Right renal pelvis (tissue), 4 donors: ENCODE measurements around the gene SRRM4. TPM values are rescaled to one million over a fixed set of nuclear protein-coding genes. Genes with fewer than 3 reads are reported as not detected.
A peak's percentile ranks its signal among the peaks of the same experiment; 100 is the strongest.

Source experiments
- DNase-seq, 4 donors: peaks; one replicate each; pipeline ENCODE4 v3.0.0-alpha.2; 2013; ENCODE audit warnings: low read depth in 4 of 4, low spot score in 3 of 4, missing footprints in 1 of 4
- polyA plus RNA-seq, 4 donors: library from polyadenylated mRNA; unstranded; fragments of 120-200 nt; gene quantifications; one replicate each; pipeline ENCODE4 v1.2.1, GENCODE V29; 2013; ENCODE audit not compliant: insufficient read length in 4 of 4

The SRRM4 gene
- polyA plus RNA-seq: under 1 TPM in 3 of 4 donors, not detected in 1; 0.03 to 0.17 (median 0.10) TPM

GRCh38 chr12:118981285-118982211 lies at the start of gene SRRM4:
SRRM4 (plus strand) TSS chr12:118981541; CDS start chr12:118981883, 342 bp downstream.
- DNase-seq: peak in 3 of 4 donors; percentile 6 to 32 (median 22)

GRCh38 chr12:118946256-118946655 lies 35.1 kb upstream of the SRRM4 start:
- DNase-seq: no peak

DNA sequence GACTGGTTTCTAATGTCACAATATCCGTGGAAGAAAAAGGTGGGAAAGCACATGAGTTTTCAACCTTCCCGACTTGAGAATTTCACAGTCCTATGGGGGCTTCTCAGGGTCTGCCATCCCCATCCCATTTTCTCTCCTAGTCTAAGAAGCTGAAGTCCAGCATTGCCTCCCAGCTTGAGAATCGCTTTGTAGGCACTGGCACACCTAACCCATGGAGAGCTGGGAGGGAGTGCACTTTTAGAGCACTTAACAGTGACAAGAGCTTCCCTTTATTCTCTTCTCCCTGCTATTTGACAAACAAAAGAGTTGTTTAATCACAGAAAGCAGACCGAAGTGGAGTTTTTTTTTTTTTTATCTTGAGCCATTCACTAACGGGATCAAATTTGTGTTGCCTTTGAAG lies 22.8 kb upstream of the SRRM4 start:
- no peak for DNase-seq

DNA sequence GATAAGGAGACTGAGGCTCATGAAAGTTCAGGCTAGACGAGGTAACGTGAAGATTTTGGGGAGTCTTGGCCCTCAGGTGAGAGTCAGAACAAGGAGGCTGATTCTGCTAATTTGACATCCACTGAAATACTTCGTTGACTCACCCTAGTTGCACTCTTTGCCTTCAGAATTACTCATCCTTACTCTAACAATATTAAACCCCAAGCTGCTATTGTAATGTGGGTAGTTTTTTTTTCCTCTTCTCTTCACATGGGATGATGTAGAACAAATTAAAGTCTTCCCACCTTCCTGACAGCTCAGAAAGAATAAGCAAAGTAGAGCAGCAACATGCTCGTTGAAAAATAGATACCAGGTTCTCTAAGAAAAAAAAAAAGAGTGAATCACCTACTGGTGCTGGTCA lies 22.0 kb upstream of the SRRM4 start:
- no peak for DNase-seq

GRCh38 chr12:118959985-118960560 lies 21.3 kb upstream of the SRRM4 start:
- DNase-seq: no peak

GRCh38 chr12:118960865-118961264 lies 20.5 kb upstream of the SRRM4 start:
- no peak for DNase-seq

DNA sequence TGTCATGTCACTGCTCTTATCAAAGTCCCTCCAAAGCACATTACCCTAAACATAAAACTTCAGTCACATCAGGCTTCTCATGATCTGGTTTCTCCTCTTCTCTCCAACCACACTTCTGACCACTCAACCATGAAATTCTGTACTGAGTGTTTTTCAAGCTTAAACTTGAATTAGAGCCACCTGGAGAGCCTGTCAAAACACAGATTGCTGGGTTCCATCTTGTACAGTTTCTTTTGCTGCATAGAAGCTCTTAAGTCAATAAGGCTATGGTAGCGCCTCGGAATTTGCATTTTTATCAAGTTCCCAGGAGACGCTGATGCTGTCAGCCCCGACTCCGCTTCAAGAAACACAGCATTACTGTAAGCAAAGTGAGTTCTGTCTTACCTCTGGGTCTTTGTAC lies 16.4 kb upstream of the SRRM4 start:
- DNase-seq: no peak

DNA sequence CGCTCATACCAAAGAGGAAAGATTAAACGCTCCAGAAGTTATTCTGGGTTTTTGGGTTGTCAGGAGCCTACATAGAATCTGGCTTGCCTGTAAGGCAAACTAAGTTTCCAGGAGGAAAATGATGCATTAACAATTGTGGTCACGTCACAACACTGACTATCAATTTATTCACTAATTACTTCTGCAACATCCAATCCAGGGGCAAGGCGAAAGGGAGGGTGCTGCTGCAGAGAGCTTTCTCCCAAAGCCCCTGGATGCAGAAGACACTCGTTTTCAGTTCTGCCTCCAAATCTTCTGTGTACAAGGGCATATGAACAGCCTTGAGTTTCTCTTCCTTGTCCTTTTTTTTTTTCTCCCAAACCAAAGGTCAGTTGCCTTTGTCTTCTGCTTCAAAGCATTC lies 10.5 kb upstream of the SRRM4 start:
- DNase-seq: no peak

DNA sequence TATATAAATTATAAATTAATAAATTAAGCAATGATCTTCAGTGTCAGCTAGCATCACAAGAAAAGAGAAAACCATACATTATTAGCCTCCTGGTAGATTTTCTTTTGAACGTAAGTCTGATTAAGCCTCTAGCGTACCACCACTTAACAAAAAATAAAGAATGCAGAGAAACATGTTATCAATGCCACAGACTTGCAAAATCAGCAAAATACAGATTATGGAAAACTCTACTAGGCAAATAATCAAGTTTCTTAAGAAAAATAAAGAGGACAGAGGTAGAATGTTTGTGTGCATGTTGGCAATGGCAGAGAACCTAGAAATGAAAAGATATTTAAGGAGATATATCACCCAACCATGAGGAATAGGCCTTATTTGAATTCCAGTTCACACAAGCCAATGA lies 8.4 kb upstream of the SRRM4 start:
- DNase-seq: no peak

GRCh38 chr12:118979763-118980406 lies 1.5 kb upstream of the SRRM4 start:
- peak in 3 of 4 donors; percentile 12 to 25 (median 19) for DNase-seq

GRCh38 chr12:118980407-118981014 lies 830 bp upstream of the SRRM4 start:
- no peak for DNase-seq

DNA sequence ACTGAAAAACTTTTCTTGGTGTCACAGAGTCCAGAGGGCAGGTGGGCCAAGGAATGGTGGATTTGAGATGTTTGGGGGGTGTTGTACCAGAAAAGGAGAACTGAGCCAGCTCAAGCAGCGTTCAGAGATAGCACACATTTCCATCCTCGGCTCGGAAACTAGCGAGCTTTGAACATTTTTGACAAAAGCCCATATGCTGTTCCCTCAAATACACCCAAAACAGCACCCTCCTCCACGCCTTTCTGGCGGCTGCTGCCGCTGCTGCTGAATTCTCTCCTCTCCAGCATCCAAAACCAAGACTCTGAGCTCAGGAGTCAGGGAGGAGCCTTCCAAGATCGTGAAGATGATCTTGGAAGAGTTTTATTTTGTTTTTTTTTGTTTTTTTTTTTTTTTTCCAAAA lies 961 bp downstream of the SRRM4 start:
- DNase-seq: no peak

- no peak for DNase-seq
Observed at GRCh38 chr12:118982984-118983761, 1.8 kb downstream of the SRRM4 start.

DNA sequence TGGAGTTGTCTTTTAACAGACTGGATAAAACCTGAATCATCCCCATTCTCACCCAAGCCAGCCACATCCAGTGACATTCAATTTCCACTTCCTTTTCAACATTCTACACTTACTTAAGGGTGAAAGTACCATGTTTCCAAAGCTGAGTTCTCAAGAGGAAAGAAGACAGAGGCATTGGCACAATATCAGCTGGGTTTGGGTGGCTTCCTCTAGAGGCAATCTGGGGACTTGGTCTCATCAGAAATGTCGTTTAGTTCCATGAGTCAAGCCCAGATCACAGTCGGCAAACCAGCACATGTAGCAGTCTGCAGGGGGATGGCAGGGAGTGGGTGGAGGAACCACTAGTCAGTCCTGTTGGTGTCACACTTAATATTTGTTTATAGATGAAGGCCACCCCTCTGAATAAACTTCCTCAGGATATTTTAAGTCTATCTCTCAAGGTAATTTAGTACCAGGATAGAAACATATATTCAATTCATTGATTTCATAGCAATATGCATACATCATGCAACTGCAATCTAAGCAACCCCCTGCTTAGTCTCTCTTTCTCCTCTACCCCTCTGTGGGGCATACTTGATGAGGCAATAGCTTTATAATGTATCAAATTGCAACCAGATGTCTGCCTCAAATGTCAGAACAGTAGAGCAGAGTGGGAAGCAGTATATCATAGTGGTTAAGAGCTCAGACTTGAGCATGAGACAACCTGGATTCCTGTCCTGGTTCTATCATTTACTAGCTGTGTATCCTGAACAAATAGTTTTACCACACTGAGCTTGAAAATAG lies 3.0 kb downstream of the SRRM4 start:
- no peak for DNase-seq

- no peak for DNase-seq
Observed at GRCh38 chr12:118986050-118986449, 4.7 kb downstream of the SRRM4 start.

- no peak for DNase-seq
Observed at GRCh38 chr12:118999107-118999506, 17.8 kb downstream of the SRRM4 start.

DNA sequence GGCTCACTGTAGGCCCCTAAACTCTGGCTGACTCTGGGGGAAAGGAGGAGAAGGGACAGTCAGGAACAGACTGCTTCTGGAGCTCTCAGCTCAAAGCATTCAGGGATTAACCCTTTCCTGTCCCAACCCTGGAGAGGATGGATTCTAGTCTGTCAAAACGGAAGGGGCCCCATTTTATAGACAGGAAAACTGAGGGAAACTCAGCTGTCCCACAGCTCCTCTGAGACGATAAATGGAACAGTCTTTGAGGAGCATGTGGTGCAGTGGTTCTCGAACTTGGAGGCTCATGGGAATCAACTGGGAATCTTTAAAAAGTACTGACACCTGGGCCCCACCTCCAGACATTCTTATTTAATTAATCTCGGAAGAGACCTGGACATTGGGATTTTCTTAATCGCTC lies 23.7 kb downstream of the SRRM4 start:
- no peak for DNase-seq

DNA sequence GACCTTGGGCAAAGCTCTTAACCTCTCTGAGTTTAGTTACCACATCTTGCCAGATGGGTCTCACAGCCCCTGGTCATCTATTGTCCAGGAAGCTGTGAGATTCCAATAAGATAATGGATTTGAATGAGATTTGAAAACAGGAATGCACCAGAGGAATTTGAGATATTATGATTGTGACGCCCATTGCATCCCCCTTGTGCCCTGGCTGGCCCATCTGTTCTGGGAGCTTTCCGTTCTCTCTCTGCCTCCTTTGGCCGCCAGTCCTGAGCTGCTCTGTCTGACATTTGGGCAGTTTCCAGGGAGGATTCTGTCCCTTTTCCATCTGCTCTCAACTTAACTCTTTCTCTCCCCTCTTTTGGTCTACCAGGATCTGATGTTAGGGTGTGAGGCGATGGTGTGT lies 24.6 kb downstream of the SRRM4 start:
- no peak for DNase-seq

DNA sequence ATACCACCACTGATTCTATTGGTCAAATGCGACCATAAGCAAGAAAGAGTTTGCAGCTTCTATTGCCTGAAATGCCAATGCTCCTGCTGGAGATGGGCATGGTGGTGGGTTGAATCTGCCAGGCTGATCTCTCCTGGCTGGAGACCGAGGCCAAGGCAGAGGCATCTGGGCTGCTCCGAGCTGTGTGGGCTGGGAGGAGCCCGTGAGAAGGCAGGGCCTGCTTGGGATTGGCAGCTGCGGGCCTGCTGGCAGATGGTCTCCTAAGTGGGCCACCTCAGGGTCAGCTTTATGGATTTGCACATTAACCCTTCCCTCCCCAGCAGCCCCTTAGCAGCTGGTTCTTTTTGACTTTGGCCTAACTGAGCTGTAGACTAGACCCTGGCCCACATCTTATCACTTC lies 25.4 kb downstream of the SRRM4 start:
- no peak for DNase-seq
